GM18508 (cell line): ENCODE measurements around the gene ZBTB4.

Experiments
- ATAC-seq: cut with Tn5 transposase; IDR thresholded peaks from one replicate; pipeline ENCODE4 v1.9.1; 2021; ENCODE audit warnings: moderate number of reproducible peaks; ENCODE audit not compliant: insufficient read depth, unreplicated experiment

The ZBTB4 gene

DNA sequence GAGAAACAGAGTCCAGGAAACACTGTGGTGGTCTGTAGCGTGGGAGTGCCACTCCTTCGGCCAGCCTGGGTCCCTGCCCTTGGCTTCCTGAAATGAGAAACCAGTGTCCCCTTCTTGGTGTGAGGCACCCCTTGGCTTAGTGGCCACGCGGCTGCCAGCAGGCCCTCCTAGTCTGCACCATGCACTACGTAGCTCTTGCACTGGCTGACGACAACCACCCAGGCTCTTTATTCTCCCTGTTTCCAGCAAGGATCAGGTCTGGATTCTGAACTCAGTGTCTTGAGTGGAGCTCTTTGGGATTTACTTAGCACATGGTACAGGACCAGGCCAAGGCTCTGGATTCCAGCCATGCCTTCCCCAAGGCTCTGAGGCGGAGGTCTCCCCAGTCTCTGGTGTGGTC is 51.9 kb downstream of the ZBTB4 start:
- no peak for ATAC-seq

DNA sequence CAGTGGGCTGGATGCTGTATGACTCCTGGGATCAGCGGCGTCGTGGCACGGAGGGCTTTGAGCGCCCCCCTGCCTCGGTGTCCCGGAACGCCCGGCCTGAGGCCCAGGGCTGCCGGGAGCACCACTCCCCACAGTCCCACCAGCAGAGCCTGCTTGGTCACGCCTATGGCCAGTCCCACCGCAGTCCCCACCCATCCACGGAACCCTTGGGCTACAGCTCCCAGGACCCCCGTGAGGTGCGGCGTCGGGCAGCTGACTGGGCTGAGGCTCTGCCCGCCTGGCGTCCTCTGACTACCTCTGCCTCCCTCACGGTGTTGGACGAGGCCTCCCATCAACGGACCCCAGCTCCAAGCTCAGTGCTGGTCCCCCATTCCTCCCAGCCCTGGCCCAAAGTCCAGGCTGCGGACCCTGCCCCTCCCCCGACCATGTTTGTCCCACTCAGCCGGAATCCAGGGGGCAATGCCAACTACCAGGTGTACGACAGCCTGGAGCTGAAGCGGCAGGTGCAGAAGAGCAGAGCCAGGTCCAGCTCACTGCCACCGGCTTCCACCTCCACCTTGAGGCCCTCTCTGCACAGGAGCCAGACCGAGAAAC is 52.4 kb downstream of the ZBTB4 start:
- no peak for ATAC-seq

DNA sequence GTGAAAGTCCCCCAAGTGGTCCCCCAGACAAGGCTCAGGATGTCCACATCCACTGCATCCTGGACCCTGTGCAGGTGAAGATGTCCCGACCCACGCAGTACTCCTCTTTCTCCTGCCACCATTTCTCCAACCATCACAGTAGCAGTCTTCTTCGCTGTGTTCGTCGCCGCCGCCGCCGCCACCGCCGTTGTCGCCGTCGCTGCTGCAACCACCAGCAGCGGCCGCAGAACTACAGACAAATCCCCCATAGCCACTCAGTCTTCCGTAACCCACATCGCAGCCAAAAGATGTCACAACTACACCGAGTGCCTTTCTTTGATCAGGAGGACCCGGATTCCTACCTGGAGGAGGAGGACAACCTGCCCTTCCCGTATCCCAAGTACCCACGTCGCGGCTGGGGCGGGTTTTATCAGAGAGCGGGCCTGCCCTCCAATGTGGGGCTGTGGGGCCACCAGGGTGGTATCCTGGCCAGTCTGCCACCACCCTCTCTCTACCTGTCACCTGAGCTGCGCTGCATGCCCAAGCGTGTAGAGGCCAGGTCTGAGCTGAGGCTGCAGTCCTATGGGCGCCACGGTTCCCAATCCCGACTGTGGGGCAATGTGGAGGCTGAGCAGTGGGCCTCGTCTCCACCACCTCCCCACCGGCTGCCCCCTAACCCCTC is 53.1 kb downstream of the ZBTB4 start:
- no peak for ATAC-seq

DNA sequence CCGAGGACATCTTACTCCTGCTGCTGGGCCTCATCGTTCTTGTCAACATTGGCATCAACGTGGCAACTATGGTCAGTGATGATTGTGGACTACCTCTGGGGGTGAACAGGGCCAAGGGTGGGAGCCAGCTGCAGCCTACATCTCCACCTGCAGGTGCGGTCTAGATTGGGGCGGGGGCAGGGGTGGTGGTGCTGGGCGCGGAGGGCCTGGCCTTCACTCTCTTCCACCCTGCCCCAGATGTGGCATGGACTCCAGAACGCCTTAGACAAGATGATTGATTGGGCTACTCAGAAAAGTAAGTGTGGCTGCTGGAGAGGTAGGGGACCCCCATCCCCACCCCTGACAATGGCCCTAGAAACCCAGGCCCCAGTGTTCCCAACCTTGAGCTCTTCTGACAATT is 53.7 kb downstream of the ZBTB4 start:
- ATAC-seq: no peak

DNA sequence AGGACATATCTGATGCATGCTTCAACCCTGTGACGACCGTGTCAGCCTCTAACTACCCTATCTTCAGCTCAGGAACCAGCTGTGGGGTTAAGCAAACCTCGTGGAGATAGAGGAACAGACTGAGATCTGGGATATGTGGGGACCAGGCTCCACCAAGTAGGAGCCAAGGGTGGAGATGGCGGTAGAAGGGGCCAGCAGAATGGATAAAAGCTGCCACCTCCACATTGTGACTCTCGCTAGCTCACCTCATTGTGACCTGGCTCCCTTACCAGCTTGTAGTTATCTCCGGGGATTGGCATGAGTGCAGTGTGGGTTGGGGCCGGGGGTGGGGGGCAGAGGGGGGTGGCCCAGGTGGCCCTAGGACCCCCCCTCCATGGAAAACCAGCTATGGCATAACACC is 54.1 kb downstream of the ZBTB4 start, which contains the start of gene SPEM2:
TSS of gene SPEM2 (plus strand) at position 301 of the 400 bp plus-strand sequence. CDS start at position 374, 73 bp downstream.
- ATAC-seq: no peak

DNA sequence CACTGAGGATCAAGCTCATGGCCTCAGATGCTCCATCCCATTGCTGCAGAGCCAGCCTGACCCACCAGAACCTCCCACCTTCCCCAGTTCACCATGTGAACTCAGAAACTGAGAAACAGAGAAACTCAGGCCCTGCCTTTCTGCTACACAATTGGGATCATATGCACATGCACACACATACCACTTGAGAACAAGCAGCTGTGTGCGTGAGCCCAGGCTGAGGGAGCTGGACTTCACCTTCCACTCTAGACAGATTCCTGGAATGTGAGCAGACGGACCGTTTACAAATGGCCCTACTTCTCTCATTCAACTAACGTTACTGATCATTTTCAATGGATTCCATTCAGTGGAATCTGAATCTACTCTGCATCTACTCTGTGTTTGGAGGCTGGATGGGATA is 55.8 kb downstream of the ZBTB4 start:
- no peak for ATAC-seq

DNA sequence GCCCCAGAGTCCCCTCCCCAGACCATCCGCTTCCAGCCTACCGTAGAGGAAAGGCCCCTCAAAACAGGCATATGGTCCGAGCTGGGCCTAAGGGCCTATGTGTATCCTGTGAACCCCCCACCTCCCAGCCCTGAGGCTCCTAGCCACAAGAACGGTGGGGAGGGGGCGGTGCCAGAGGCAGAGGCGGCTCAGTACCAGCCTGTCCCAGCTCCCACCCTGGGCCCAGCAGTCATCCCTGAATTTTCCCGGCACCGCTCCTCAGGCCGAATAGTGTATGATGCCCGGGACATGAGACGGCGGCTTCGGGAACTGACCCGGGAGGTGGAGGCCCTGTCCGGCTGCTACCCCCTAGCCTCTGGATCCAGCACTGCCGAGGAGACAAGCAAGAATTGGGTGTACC is 58.2 kb downstream of the ZBTB4 start:
- no peak for ATAC-seq

DNA sequence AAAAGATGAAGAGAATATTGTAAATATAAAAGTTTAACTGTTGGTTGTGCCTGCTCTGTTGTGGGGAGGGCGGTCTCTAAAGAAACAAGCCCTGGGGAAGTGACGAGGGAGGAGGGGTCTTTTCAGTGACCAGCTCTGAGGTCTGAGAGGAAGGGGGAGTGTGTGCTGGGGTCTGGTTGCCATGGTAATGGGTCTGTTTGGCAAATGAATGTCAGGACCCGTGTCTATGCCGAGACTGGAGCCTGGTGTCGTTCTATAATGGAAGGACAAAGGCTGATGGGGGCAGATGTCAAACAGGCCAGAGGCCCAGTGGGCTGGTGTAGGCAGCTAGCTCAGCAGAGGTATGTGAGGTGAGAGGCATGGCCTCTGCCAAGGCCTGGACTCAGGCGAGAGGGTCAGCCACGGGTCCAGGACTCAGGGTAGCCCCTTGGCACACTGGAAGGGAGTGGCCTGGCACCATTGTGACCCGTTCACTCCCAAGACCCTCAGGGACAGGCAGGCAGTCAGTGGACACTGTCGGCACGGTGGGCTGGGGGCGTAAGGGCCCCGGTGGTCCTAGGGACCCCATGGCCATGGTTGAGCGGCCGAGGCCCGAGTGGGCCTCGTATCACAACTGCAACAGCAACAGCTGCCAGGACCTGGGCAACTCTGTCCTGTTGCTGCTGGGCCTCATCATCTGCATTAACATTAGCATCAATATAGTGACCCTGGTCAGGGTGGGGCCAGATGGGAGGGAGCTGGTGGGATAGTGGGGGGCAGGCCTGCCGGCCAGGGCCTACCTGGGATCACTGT is 59.4 kb downstream of the ZBTB4 start, which contains the start of gene SPEM1:
TSS of gene SPEM1 (plus strand) at position 506 of the 792 bp plus-strand sequence. CDS start at position 567, 61 bp downstream.
- ATAC-seq: no peak

DNA sequence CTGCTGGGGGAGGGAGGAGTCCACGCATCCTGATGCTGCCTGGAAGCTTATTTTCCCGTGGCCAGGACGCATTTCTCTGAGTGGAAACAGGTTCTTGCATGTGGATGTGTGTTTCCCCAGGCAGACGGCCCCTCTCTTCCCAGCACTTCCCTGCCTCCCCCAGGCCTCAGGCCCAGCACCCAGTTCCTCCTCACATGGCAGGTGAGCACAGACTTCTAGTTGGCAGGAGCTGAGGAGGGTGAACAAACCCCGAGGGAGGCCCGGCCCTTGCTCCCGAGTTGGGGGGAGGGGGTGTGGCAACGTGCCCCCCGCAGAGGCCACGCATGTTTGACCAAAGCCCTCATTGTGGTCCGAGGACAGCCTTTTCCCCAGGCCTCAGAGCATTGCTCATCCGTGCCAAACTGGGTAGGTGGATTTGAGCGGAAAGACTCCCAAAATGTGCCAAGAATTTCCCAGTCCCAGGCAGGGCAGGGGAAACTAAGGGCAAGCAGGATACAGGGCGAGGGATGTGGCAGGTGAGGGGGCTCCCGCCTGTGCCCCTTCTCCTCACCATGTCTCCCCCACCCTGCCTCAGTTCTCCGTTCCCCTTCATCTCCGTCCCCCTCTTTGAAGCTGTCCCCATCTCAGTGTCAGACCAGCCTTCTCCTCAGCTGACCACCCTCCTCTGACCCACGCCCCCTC is 60.8 kb downstream of the ZBTB4 start:
- ATAC-seq: no peak

DNA sequence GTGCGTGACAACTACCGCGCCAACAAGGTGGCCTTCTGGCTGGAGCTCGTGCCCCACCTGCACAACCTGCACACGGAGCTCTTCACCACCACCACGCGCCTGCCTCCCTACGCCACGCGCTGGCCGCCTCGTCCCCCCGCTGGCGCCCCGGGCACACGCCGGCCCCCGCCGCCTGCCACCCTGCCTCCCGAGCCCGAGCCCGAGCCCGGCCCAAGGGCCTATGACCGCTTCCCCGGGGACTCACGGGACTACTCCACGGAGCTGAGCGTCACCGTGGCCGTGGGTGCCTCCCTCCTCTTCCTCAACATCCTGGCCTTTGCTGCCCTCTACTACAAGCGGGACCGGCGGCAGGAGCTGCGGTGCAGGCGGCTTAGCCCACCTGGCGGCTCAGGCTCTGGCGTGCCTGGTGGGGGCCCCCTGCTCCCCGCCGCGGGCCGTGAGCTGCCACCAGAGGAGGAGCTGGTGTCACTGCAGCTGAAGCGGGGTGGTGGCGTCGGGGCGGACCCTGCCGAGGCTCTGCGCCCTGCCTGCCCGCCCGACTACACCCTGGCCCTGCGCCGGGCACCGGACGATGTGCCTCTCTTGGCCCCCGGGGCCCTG is 62.3 kb downstream of the ZBTB4 start:
- no peak for ATAC-seq

DNA sequence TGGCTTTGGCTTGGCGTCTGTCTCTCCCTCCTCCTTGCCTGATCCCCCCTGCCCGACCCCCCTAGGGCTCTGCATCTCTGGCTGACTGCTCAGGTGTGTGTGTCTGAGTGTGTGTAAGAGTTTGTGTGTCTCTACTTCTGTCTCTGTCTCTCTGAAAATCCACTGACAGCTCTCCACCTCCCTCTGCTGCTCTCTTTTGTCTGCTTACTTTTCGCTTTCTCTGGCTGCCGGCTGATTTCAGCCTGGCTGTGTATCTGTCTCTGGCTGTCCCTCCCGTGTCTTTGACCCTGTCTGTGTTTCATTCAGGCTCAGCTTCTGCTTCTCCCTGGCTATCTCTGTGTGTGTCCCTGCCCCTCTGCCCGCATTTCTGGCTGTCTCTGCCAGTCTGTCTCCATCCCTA is 63.1 kb downstream of the ZBTB4 start:
- ATAC-seq: no peak

DNA sequence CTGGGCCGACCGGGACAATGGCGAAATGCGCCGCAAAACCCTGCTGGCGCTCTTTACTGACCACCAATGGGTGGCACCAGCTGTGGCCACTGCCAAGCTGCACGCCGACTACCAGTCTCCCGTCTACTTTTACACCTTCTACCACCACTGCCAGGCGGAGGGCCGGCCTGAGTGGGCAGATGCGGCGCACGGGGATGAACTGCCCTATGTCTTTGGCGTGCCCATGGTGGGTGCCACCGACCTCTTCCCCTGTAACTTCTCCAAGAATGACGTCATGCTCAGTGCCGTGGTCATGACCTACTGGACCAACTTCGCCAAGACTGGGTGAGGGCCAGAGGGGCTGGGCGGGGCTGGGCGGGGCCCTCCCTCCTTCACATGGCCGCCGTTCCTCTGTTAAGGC is 63.6 kb downstream of the ZBTB4 start:
- no peak for ATAC-seq

DNA sequence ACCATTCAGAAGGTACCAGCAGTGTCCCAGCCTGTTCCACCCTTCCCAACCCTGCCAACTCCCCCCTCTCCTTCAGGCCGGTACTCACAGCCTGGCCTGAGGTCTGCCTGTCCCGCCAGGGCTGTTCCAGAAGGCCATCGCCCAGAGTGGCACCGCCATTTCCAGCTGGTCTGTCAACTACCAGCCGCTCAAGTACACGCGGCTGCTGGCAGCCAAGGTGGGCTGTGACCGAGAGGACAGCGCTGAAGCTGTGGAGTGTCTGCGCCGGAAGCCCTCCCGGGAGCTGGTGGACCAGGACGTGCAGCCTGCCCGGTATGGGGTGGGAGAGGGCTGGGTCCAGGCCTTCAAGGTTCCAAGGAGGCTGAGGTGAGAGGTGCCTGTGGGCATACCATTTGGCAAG is 64.6 kb downstream of the ZBTB4 start:
- no peak for ATAC-seq

DNA sequence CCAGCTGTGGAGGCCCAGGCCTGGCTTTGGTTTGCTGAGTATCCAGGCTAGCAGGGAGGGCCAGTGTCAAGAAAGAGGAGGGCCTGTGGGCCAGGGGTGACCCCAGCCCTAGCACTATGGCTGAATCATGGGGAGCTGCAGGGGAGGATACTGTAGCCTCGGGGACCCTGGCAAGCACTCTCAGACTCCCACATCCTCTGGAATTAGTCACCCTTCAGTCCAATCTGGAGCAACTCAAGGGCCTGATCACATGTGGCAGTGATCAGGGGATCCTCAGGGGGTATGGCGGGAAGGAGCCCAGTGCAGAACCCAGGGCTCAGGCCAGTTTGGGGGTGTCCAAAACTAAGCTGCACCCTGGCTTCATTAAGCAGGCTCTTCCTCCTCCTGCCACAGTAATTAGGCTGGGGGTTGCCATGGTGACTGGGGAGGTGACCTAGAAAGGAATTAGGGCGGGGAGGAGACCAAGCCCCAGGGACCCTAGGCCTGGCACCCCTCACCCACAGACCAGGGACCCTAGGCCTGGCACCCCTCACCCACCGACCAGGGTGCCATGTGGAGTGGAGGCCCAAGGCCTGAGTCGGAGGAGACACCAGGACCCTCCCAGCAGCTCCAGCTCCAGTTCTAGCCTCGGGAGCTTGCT is 66.0 kb downstream of the ZBTB4 start:
- no peak for ATAC-seq

DNA sequence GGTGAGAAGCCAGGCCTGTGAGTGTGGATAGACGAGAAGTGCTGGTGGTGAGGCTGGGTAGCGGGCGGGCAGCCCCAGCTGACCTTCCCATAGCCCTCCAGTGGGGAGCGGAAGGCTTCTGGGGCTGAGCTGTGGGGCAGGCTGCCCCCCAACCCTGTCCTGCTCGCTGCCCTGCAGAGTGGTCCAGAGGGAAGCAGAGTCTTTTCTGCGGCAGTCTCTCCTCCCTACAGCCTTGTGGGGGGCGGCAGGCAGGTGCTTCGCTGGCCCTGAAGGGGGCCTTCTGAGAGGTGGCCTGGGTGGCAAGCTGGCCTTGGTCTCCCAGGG is 68.0 kb downstream of the ZBTB4 start:
- no peak for ATAC-seq

DNA sequence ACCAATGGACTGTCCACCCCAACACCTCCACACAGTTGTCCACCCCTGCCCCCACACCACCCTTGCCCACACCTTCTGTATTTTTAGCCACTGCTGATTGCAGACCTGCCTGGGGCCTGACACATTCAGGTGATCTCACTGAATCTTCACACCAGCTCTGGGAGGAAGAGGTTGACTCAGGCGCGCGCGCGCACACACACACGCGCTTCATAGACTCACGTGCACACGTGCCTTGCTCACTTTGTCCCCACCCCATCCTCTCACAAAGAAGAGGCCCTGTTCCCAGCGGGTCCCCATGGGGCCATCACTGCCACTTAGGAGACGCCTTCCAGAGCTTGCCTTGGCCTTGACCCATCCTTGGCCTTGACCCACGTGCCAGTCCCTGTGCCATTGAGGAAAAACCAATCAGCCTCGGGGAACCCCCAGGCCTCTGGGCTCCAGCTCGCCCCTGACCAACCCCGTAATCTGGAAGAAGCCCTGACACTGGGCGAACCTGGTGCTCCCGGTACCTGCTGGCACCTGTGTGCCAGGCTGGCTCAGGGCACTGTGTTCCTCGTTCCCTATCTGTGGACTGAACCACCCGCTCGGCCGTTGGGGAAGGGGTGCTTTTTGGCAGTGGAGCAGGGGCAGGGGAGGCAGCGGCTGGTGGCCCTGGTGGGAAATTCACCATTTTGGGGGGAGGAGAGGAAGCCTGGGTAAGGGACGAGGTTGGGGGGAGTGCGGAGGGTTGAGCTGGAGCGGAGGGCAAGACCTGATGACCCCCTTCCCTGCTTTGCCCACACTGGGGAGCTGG is 68.6 kb downstream of the ZBTB4 start:
- ATAC-seq: no peak

DNA sequence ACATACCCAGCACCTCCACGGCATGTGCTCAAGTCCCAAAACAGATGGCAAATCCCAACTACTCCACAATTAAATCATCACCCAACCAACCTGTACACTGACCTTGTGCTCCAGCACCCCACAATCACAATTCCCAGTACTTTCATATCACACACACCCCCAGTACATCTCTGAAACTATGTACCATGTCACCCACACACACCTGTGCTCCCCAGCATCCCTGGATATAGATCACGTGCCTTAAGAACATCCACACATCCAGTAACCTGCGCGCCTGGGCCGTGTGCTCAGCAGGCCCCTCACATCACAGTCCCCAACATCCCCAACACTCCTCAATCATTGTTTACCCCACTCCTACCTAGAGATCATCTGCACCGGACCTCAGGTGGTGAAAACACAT is 69.7 kb downstream of the ZBTB4 start:
- no peak for ATAC-seq
